Heart left ventricle (tissue), 16 donors: ENCODE data around the gene ANK3. TPM values are rescaled to one million over a fixed set of nuclear protein-coding genes. Genes with fewer than 3 reads are reported as not detected.
A peak's percentile ranks its signal among the peaks of the same experiment; 100 is the strongest.

Experiments used
- ATAC-seq, 4 donors: fragments of 200-7000 bp; cut with Tn5 transposase; one replicate each; pipeline ENCODE4 v1.9.1; 2020 to 2022; ENCODE audit warnings: moderate library complexity in 4 of 4, mild to moderate bottlenecking in 3 of 4, moderate number of reproducible peaks in 1 of 4
- DNase-seq, 5 donors: peaks; one replicate each; pipeline ENCODE4 v3.0.0-alpha.2; 2020
- H3K27ac ChIP-seq, 12 donors: fragments of 200-600 bp; sonication (generic) in 4 of 12; one replicate each; pipeline versions ENCODE4 v1.5.0 to v1.8.0; 2016 to 2022; ENCODE audit warnings: mild to moderate bottlenecking in 2 of 12
- H3K27me3 ChIP-seq, 9 donors: fragments of 200-600 bp; sonication (generic) in 2 of 9; one replicate each; pipeline versions ENCODE4 v1.5.1 to v1.8.0; 2016 to 2022; ENCODE audit warnings: mild to moderate bottlenecking in 3 of 9
- H3K36me3 ChIP-seq, 9 donors: fragments of 200-600 bp; sonication (generic) in 2 of 9; one replicate each; pipeline versions ENCODE4 v1.5.0 to v1.8.0; 2018 to 2022; ENCODE audit warnings: mild to moderate bottlenecking in 2 of 9
- H3K4me1 ChIP-seq, 12 donors: fragments of 200-600 bp; sonication (generic) in 4 of 12; one replicate each; pipeline versions ENCODE4 v1.5.0 to v1.8.0; 2016 to 2022; ENCODE audit warnings: mild to moderate bottlenecking in 3 of 12
- H3K4me3 ChIP-seq, 12 donors: fragments of 200-600 bp; sonication (generic) in 4 of 12; one replicate each; pipeline versions ENCODE4 v1.5.0 to v1.8.0; 2017 to 2022; ENCODE audit warnings: mild to moderate bottlenecking in 9 of 12, moderate library complexity in 4 of 12
- H3K9me3 ChIP-seq, 12 donors: fragments of 200-600 bp; sonication (generic) in 4 of 12; one replicate each; pipeline versions ENCODE4 v1.5.0 to v1.8.0; 2016 to 2022; ENCODE audit warnings: mild to moderate bottlenecking in 1 of 12
- CTCF ChIP-seq, 12 donors: fragments of 200-600 bp; sonication (generic) in 4 of 12; IDR thresholded peaks; one replicate each; pipeline versions ENCODE4 v1.5.0 to v1.8.0; 2018 to 2022; ENCODE audit warnings: antibody characterized with exemption in 12 of 12, mild to moderate bottlenecking in 5 of 12
- POLR2A ChIP-seq, 2 donors: fragments of 450-650 bp; IDR thresholded peaks; one replicate each; pipeline ENCODE4 v1.6.1; 2017; ENCODE audit warnings: antibody characterized with exemption in 2 of 2, mild to moderate bottlenecking in 2 of 2, moderate library complexity in 2 of 2
- WGBS, 4 donors: extraction: QIAGEN DNeasy Blood & Tissue Kit in 2 of 4; methylation state at CpG; one replicate each; pipeline versions ENCODE4 v1.1.5 to v1.1.7; 2013 to 2018; 5-methylcytosine and 5-hydroxymethylcytosine counted together
- intact Hi-C, 10 donors: fragments of 100-400 bp; cut with DNase I; formaldehyde crosslinking; loops; one replicate each; pipeline versions ENCODE4 v1.11.1 to v1.14.2; 2022
- polyA plus RNA-seq, 2 donors: library from polyadenylated mRNA; stranded (reverse); fragments of 200-250 nt; gene quantifications; one replicate each; pipeline ENCODE4 v1.2.3, GENCODE V29; 2013
- total RNA-seq, 9 donors: library from RNA; depleted of rRNA in 2 of 9; stranded (reverse); fragments of >200 nt in 2 of 9; fragmentation: NEBNext Ultra II Directional in 3 of 9; extraction: Animal tissue kit (Norgen Biotek cat#: 25700) in 3 of 9; gene quantifications; one replicate each; pipeline versions ENCODE4 v1.1.0 to v1.2.4, GENCODE V29; 2016 to 2023
- donor health status: ischemic (EF 13 %, LVEDD 7.1; RV severe dilation, severe dysfunction).
- donor health status: healthy with polysubstance abuse.
- donor health status: DM: no; HTN: yes; CAD: no.
- donor health status: DM: no; HTN: no; CAD: no.
- donor health status: ischemic (EF 25% LVEDD 6.9; RV normal size, moderate dysfunction).
- donor health status: ischemic (EF 25% LVEDD 5.7; RV mildly dilated, moderate dysfunction).
- donor health status: healthy.
- donor health status: DM: yes; HTN: yes; CAD: no.
- donor health status: ischemic (EF 35%, LVEDD 5.7; RV mildly dilated, moderate dysfunction).
- donor health status: nonischemic (EF 11% LVEDD 7.7; RV severe dilation, severe dysfunction).
- donor health status: DM: yes; HTN: yes; CAD: no.
- donor health status: PGD.
- donor health status: ischemic (EF 29% LVEDD 5.4; RV normal size, mild dysfunction).
- donor health status: nonischemic (EF 23%, LVEDD 6.1; RV moderate dilation, normal function).

Gene ANK3
- total and polyA plus RNA-seq, 11 donors: 33.8 to 576 (median 239) TPM

- no peak for TF ChIP-seq CTCF (IDR thresholded peaks at IDR 0.05)
- no peak for TF ChIP-seq POLR2A (IDR thresholded peaks at IDR 0.05)
- H3K27ac ChIP-seq: no peak overlapping the region
- intact Hi-C loops: no loop called here
- no peaks in the 10 kb centered on the region for H3K27me3 ChIP-seq
- peaks cover 0 to 19% (median 0%) of the 10 kb centered on the region in 9 donors for H3K36me3 ChIP-seq
- WGBS, 4 donors: 70 to 79% (median 76%) methylated on average over 6 of the region's 6 CpGs
- peaks cover 0 to 10% (median 0%) of the 10 kb centered on the region in 12 donors for H3K4me1 ChIP-seq
- DNase-seq: no peak
- H3K4me3 ChIP-seq: no peak overlapping the region
- peak in 1 of 4 donors; percentile 29 for ATAC-seq
- H3K9me3 ChIP-seq: no peaks in the 10 kb centered on the region
These were observed 346.0 kb downstream of the ANK3 start for GRCh38 chr10:60043561-60044241.

GRCh38 chr10:60042914-60043313 lies 346.8 kb downstream of the ANK3 start:
- Histone ChIP-seq H3K9me3 (no peaks in the 10 kb centered on the region), H3K4me1 (peaks cover 0 to 10% (median 0%) of the 10 kb centered on the region in 12 donors), H3K27me3 (no peaks in the 10 kb centered on the region), H3K27ac (no peak overlapping the region), H3K36me3 (peaks cover 0 to 21% (median 0%) of the 10 kb centered on the region in 9 donors), H3K4me3 (no peak overlapping the region)
- intact Hi-C loops: no loop called here
- no peak for ATAC-seq
- no peak for DNase-seq
- TF ChIP-seq CTCF (IDR thresholded peaks at IDR 0.05): no peak
- 73 to 91% (median 81%) methylated on average over 2 of the region's 2 CpGs for WGBS, 4 donors

GRCh38 chr10:60042262-60042661 lies 347.4 kb downstream of the ANK3 start:
- no peak for TF ChIP-seq POLR2A (IDR thresholded peaks at IDR 0.05)
- TF ChIP-seq CTCF (IDR thresholded peaks at IDR 0.05): no peak
- no peak overlapping the region for H3K27ac ChIP-seq
- H3K9me3 ChIP-seq: no peaks in the 10 kb centered on the region
- H3K4me3 ChIP-seq: no peak overlapping the region
- H3K4me1 ChIP-seq: peaks cover 0 to 10% (median 0%) of the 10 kb centered on the region in 12 donors
- DNase-seq: no peak
- ATAC-seq: no peak
- peaks cover 0 to 21% (median 0%) of the 10 kb centered on the region in 9 donors for H3K36me3 ChIP-seq
- 46 to 86% (median 47%) methylated on average over 5 of the region's 5 CpGs for WGBS, 4 donors
- H3K27me3 ChIP-seq: no peaks in the 10 kb centered on the region
- intact Hi-C loops: no loop called here

GRCh38 chr10:60041489-60042133 lies 348.1 kb downstream of the ANK3 start:
- DNase-seq: no peak
- Histone ChIP-seq H3K4me1 (peaks cover 0 to 10% (median 0%) of the 10 kb centered on the region in 12 donors), H3K27me3 (no peaks in the 10 kb centered on the region), H3K4me3 (no peak overlapping the region), H3K9me3 (no peaks in the 10 kb centered on the region), H3K27ac (no peak overlapping the region), H3K36me3 (peaks cover 0 to 21% (median 0%) of the 10 kb centered on the region in 9 donors)
- 64 to 91% (median 72%) methylated on average over 3 of the region's 3 CpGs for WGBS, 4 donors
- no peak for ATAC-seq
- TF ChIP-seq CTCF (IDR thresholded peaks at IDR 0.05): no peak
- no peak for TF ChIP-seq POLR2A (IDR thresholded peaks at IDR 0.05)
- intact Hi-C loops: no loop called here
